ENCODE results near the gene GRAMD2B.

GRAMD2B gene

DNA sequence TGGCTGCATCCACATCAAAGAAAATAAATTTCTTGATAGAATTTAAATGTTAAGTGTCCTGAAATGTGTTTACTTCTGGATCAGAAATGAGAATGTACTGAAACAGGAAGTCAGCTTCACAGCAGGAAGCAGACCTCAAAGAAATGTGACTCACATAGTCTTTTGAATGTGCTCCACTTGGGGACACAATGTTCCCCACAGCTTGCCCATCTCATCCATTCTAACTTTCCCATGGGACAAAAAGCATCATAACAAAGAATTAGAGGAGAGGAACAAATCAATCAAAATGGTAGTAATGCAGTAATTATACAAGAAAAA is 85.7 kb downstream of the GRAMD2B start:
- TF ChIP-seq, protein P1, sequence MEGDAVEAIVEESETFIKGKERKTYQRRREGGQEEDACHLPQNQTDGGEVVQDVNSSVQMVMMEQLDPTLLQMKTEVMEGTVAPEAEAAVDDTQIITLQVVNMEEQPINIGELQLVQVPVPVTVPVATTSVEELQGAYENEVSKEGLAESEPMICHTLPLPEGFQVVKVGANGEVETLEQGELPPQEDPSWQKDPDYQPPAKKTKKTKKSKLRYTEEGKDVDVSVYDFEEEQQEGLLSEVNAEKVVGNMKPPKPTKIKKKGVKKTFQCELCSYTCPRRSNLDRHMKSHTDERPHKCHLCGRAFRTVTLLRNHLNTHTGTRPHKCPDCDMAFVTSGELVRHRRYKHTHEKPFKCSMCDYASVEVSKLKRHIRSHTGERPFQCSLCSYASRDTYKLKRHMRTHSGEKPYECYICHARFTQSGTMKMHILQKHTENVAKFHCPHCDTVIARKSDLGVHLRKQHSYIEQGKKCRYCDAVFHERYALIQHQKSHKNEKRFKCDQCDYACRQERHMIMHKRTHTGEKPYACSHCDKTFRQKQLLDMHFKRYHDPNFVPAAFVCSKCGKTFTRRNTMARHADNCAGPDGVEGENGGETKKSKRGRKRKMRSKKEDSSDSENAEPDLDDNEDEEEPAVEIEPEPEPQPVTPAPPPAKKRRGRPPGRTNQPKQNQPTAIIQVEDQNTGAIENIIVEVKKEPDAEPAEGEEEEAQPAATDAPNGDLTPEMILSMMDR (conservative IDR thresholded peaks at IDR 0.05; ENCODE audit: low read depth, low read length) = no peak
- H3K4me3 ChIP-seq (ENCODE audit: low read length) = no peak overlapping the region
- no peak for DNase-seq (ENCODE audit: low read depth)

DNA sequence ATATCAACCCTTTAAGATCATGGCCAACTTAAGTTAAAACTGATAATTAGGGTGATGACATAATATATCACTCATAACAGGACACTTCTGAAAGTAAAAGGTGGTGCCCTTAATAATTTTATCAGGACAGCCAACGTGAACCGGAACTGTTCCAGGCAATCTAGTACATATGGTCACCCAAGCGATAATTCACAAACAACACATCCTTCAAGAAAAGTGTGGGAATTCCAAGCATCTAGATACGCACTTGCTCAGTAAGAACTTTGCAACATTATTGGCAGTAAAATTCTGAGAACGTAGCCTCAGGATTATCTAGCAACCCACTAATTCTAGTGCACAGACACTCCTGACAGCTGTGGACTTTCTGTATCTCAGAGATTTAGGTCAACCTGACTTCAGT is 86.1 kb downstream of the GRAMD2B start:
- DNase-seq (ENCODE audit: low read depth) = no peak
- TF ChIP-seq, protein P1 (conservative IDR thresholded peaks at IDR 0.05; ENCODE audit: low read depth, low read length) = no peak
- H3K4me3 ChIP-seq (ENCODE audit: low read length) = no peak overlapping the region

DNA sequence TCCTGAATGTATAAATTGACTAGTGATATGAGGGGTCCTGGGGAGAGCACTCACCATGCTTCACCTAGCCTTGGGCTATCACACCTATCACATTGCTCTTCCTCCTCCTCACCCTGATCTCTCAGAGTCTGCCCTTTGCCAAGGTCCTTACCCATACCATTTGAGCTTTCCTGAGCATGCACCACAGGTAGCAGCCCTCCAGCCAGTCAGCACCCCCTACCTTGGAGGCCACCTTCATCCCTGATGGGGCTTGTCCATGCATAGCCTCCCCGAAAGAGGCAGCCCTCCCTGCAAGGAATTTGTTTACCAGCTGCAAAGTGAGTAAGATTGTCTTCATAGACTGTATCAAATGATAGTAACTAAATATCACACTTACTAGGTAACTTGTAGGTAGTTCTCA is 88.8 kb downstream of the GRAMD2B start:
- H3K4me3 ChIP-seq (ENCODE audit: low read length) = no peak overlapping the region
- TF ChIP-seq, protein P1 (conservative IDR thresholded peaks at IDR 0.05; ENCODE audit: low read depth, low read length) = no peak
- no peak for DNase-seq (ENCODE audit: low read depth)

DNA sequence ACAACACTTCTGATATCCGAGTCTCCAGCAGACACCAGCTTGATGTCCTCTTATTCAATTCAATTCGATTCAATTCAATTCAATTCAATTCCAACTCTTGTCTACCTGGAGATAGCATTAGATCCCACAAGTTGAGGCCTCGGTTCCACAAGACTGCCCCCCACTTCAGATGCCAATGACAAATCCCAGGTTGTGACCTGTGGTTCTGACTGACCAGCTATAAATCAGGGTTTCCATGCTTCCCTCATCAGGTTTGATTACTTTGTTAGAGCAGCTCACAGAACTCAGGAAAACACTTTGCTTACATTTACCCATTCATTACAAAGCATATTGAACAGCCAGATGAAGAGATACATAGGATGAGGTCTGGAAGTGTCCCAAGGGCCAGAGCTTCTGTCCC is 89.2 kb downstream of the GRAMD2B start:
- no peak for DNase-seq (ENCODE audit: low read depth)
- H3K4me3 ChIP-seq (ENCODE audit: low read length) = no peak overlapping the region
- TF ChIP-seq, protein P1 (conservative IDR thresholded peaks at IDR 0.05; ENCODE audit: low read depth, low read length) = no peak

DNA sequence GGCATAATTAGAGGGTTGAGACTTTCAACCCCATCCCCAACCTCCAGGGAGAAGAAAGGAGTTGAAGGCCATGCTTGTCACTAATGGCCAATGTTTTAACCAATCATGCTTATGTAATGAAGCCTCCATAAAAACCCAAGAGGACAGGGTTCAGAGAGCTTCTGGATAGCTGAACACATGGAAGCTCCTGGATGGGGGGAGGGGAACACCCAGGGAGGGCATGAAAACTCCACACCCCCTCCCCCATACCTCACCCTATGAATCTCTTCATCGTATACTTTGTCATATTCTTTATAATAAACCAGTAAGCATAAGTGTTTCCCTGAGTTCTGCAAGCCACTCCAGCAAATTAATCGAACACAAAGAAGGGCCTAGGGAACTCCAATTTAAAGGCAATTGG is 90.1 kb downstream of the GRAMD2B start:
- TF ChIP-seq, protein P1 (conservative IDR thresholded peaks at IDR 0.05; ENCODE audit: low read depth, low read length) = no peak
- no peak overlapping the region for H3K4me3 ChIP-seq (ENCODE audit: low read length)
- DNase-seq (ENCODE audit: low read depth) = no peak

DNA sequence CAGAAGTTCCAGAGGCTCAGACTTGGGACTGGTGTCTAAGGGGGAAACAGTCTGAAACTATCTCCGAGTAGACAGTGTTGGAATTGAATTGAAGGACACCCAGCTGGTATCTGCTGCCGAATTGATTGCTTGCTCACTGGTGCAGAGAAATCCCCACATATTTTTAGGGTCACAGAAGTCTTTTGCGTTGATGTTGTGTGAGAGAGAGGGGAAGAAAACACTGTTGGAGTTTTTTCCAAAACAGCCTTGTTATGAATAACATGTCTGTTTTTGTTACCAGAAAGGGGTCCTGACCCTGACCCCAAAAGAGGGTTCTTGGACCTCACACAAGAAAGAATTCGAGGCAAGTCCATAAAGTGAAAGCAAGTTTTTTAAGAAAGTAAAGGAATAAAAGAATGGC is 90.5 kb downstream of the GRAMD2B start:
- TF ChIP-seq, protein P1 (conservative IDR thresholded peaks at IDR 0.05; ENCODE audit: low read depth, low read length) = no peak
- DNase-seq (ENCODE audit: low read depth) = no peak
- no peak overlapping the region for H3K4me3 ChIP-seq (ENCODE audit: low read length)

DNA sequence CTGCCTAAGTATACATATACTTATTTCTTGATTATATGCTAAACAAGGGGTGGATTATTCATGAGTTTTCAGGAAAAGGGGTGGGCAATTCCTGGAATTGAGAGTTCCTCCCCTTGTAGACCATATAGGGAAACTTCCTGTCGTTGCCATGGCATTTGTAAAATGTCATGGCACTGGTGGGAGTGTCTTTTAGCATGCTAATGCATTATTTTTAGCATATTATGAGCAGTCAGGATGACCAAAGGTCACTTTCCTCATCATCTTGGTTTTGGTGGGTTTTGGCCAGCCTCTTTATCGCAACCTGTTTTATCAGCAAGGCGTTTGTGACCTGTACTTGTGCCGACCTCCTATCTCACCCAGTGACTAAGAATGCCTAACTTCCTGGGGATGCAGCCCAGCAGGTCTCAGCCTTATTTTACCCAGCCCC is 90.9 kb downstream of the GRAMD2B start:
- no peak for DNase-seq (ENCODE audit: low read depth)
- no peak overlapping the region for H3K4me3 ChIP-seq (ENCODE audit: low read length)
- TF ChIP-seq, protein P1 (conservative IDR thresholded peaks at IDR 0.05; ENCODE audit: low read depth, low read length) = no peak

Measured in retinal pigment epithelial cell (primary cell).